ENCODE results near the gene REPS2.

REPS2 gene

DNA sequence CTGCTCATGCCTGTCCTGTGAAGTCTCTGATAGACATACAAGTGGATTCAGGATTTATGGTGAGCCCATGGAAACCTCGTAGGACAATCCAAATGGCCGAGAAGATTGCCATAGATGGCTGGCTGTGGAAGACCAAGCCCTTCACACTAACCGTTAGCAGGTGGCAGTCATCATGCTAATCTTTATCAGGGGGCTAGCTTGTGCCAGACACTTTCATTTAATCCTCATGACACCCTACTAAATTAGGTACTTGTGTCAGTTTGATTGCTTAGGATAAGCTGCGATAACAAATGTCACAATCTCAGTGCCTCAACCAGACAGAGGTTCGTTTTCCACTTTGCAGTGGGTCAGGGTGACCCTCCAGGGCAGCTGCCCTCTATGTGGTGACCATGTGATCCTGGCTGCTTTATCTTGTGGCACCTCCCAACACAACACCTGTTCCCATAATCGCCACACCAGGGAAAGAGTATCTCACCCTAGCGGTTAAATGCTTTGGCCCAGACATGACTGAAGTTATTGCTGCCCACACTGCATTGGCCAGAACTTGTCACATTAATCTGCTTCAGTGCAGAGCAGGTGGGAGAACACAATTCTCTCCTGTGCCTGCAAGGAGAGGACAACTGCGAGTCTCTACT, 60.8 kb downstream of the REPS2 start:
- no peak for DNase-seq

GRCh38 chrX:17009856-17010625, 63.6 kb downstream of the REPS2 start:
- no peak for DNase-seq

DNA sequence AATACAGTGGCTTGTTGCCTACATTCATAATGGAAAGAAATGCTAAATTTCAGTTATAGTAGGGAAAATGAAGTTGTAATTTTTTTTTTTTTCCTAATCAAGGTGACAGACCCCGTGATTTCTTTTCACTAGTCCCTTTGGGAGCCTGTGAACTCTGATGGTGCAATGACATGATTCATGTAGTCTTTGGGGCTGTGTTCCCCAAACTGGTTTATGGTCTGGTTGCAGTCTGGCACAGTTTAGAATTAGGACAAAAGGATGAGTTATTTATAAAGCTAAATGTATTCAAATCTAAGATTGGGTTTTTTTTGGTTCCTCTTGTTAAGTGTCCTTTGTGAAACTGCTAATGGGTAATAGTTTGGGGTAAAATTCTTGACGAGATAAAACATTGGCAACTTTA, 66.0 kb downstream of the REPS2 start:
- no peak for DNase-seq

DNA sequence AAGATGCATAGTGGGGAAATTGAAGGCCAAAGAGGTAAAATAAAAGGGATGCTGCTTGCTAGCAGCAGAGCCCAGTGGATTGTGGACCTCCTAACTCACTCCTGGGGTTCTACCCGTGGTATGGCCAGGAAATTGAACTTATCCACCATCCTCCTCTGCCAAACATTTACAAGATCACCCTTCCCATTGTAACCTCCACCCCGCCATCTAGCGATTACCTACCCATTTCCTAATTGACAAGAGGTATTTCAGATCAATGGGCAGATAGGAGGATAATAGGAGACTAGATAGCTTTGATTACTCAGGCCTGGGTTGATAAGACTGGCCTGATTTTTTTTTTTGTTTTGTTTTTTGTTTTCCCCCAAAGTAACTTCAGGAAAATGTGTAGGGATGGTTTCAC, 67.8 kb downstream of the REPS2 start:
- DNase-seq, result no peak

DNA sequence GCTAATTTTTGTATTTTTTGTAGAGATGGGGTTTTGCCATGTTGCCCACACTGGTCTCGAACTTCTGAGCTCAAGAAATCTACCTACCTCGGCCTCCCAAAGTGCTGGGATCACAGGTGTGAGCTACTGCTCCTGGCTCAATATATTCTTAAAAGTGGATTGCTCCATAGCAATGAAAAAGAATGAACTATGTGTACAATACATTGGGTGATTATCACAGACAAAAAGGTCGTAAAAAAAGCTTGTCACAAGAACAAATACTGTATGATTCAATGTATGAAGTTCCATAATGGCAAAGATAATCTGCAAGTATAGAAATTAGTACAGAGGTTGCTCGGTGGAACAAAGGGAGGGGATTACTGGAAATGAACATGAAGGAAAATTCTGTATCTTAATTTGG, 70.7 kb downstream of the REPS2 start:
- no peak for DNase-seq

DNA sequence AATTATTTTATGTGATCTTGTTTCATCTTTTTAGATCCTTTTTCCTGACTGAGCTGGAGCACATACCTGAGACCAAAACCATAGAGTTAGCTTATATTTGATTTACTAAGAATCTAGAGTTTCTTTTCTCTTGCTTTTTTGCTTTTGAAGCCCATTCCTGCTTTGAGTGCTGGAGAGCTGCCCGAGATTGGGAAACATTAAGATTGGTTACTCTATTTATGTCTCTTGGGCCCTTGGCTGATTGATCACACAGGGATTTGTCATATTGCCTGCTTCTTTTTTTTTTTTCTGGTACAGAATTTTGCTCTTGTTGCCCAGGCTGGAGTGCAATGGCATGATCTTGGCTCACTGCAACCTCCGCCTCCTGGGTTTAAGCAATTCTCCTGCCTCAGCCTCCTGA, 73.9 kb downstream of the REPS2 start:
- DNase-seq, result no peak

- no peak for DNase-seq
Observed at GRCh38 chrX:17020851-17021821, 74.7 kb downstream of the REPS2 start.

- no peak for DNase-seq
Observed at GRCh38 chrX:17021851-17022604, 75.6 kb downstream of the REPS2 start.

- no peak for DNase-seq
Observed at GRCh38 chrX:17023661-17024060, 77.2 kb downstream of the REPS2 start.

DNA sequence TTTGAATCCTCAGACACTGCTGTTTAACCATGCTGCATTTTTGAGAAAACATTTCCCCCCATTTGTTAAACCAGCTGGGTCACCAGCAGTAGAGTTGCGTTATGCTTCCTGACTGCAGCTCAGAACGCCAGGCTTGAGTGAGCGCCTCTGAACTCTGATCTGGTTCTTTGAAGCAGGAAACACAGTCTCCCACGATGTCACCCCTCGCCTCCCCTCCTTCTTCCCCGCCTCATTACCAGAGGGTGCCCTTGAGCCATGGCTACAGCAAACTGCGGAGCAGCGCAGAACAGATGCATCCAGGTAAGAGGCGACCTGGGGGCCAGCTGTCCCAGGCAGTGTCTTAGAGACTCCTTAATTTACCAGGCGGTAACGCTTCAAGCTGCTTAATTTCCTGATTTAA, 78.4 kb downstream of the REPS2 start:
- DNase-seq, result no peak

GRCh38 chrX:17025621-17026302, 79.3 kb downstream of the REPS2 start:
- DNase-seq, result no peak

GRCh38 chrX:17027931-17028330, 81.5 kb downstream of the REPS2 start:
- no peak for DNase-seq

- DNase-seq, result no peak
Observed at GRCh38 chrX:17028356-17028755, 81.9 kb downstream of the REPS2 start.

GRCh38 chrX:17030092-17030491, 83.6 kb downstream of the REPS2 start:
- no peak for DNase-seq

GRCh38 chrX:17030580-17031270, 84.3 kb downstream of the REPS2 start:
- DNase-seq, result no peak

DNA sequence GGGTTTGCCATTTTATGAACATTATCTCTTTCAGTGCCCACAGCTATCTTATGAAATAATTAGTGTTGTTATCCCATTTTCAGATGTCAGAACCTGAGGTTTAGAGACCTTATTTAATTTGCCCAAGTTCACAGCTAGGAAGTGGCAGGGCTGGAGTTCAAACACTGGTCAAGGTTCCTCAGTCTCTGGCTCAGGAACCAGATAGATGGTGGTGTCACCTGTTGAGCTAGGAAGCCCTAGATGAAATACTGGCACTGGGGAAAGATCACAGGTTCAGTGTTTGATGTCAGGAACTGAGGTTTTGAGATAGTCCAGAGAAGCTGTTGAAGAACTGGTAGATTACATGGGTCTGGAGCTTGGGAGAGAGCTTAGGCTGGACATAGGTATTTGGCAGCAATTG, 85.4 kb downstream of the REPS2 start:
- DNase-seq, result no peak

- no peak for DNase-seq
Observed at GRCh38 chrX:17032351-17032750, 85.9 kb downstream of the REPS2 start.

- no peak for DNase-seq
Observed at GRCh38 chrX:17033225-17033624, 86.8 kb downstream of the REPS2 start.

DNA sequence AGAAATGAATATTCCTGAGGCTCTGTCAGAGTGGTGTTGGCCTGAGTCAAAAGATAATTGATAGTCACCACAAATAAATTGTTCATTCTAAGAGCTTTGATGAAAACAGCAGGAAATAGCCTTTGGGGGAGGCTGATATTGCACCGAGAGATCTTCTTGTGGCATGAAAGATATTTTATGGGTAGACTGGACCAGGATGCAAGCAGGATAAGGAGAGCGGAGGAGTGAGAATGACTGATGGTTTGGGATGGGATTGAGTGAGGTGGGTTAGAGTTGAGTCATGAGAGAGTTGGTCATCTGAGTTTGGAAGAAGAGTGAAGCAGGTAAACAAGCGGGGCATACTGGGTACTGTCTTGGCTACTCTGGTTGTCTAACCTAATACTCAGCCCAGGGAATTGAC, 88.7 kb downstream of the REPS2 start:
- DNase-seq, result no peak

DNA sequence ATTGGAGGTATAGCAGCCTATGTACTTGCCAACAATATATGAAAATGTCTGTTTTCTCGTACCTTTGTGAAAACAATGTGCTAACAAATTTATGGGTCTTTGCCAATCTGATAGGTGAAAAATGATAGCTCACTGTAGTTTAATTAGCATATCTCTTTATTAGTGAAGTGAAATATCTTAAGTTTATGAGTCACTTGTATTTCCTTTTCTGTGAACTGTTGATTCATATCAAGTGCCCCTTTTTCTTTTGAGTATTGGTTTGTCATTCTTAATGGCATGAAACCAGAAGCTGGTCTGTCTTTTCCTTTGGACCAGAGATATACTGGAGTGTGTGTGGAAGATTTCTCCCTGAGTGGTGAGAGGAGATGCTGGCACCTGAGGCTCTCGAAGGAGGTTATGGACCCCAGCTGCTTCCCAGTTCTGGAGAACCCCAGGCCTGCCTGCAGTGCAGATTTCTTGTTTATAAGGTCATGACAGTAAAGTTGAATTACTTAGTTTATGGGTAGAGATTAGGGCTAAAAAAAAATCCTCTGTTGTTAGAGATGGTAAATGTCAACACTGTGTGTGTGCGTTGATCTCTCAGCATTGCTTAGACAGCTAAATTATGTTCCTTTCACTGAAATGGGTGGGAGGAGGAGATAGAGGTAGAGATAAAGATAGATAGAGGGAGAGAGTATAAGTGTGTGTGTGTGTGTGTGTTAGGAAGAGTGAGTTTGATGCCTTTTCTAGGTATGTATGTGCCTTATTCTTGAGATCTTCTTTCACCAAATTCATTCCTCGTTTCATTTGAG, 89.9 kb downstream of the REPS2 start:
- DNase-seq, result no peak

DNA sequence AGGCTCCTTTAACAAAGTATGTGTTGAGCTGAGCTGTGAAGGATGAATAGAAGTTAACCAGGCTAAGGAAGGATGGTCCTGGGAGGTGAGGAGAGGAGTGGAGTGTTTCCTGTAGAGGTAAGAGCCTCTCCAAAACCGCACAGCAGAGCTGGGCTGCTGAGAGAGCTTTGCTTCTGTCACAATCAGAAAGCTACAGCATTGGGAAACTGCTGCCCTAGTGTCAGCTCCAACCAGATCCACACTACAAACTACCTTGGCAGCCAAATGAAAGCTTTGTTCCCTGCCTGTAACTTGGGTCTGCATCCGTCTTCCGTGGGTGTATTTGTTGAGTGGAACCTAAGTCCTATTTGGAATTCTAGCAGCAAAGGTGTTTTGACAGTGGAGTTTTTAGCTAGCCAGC, 91.8 kb downstream of the REPS2 start:
- no peak for DNase-seq

All from CD4-positive, alpha-beta T cell treated with Interleukin-1 beta for 1 hour (primary cell).